ENCODE data around the gene FHOD3. TPM values are rescaled to one million over a fixed set of nuclear protein-coding genes. Genes with fewer than 3 reads are reported as not detected.

The FHOD3 gene
- total RNA-seq, 1 donor from 2014 or later = 350 TPM

- intact Hi-C loops (cut with DNase I) = no loop called here
- DNase-seq (ENCODE audit: missing footprints) (no peak), ATAC-seq (no peak)
Measured at GRCh38 chr18:36288689-36289088, 8.8 kb upstream of the FHOD3 start.

DNA sequence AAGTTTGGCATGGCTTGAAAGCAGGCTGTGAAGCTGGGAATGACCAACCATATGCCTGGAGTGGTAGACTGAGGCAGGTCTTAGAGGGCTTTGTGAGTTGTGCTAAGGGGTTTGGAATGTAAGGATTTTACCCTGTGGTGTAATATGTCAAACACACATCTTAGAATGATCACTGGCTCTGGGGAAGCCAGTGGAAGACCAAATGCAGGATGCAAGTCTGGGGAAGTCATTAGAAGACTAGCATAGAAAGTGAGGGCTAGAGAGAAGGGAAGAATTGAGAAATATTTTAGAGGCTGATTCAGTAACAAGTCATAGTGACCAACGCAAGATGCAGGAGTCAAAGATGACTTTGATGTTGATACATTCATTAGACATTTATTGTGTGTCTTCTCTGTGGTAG is 3.5 kb upstream of the FHOD3 start:
- no peak for ATAC-seq
- intact Hi-C loops (cut with DNase I) = no loop called here
- DNase-seq (ENCODE audit: missing footprints) = no peak

DNA sequence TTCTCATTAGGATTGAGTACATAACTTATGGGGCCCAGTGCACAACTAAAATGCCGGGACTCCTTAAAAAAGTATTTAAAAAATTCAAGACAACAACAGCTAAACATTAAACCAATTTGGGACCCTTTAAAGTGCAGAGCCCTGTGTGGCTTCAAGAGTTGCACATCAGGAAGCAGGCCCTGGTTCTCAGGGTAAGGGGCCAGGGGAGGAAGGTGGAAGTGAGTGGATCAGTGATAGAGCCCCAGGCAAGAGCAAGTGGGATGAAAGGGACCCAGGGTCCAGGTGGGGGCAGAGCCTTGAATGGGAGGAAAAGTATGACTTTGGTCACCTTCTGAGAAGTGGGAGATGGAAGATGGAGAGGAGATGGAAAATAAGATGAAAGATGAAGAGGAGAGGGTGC is 2.3 kb upstream of the FHOD3 start:
- intact Hi-C loops (cut with DNase I) = loop anchor here (5.0 kb wide), 3 partner anchors 72 to 332 kb away; no protein-coding TSS in a partner anchor
- DNase-seq (ENCODE audit: missing footprints) (no peak), ATAC-seq (no peak)

- DNase-seq (ENCODE audit: missing footprints) = no peak
- no peak for ATAC-seq
- intact Hi-C loops (cut with DNase I) = loop anchor here (5.0 kb wide), 3 partner anchors 71 to 331 kb away; no protein-coding TSS in a partner anchor
Measured at GRCh38 chr18:36295880-36296301, 1.6 kb upstream of the FHOD3 start.

DNA sequence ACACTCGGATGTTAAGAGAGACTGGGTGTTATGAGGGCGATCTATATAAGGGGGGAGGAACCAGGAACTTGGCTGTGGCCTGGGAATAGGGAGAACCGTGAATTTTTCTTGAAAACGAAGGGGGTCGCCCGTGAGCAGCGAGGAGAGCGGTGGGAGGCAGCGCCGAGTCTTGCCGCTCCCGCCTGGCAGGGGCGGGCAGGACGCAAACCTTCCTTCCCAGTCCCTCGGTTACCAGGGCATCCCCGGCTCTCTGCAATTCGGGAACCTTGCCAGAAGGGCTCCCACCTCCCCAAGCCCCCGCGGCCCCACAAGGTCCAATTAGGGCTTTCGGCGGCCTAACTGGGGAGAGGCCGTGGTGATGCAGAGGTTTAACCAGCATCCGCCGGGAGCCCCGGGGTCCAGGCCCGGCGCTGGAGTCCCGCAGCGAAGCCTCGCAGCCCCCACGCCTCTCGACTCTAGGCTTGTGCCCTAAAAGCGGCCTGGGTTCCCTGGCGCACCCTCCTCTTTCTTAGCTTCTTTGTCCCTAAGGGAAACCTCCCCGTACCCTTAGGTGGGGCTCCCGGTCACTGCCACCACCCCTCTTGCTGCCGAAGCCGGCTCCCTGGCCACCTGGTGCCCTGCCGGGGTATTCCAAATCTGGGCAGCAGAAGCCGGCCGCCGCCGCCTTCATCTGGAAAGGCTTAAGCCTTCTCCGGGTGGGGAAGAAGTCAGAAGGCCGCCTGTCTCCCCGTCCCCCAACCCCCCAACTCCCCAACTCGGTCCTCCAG is 680 bp upstream of the FHOD3 start:
- intact Hi-C loops (cut with DNase I) = loop anchor here (5.0 kb wide), 3 partner anchors 70 to 330 kb away; no protein-coding TSS in a partner anchor
- ATAC-seq (peak; percentile 67), DNase-seq (ENCODE audit: missing footprints) (peak; percentile 77)

- DNase-seq (ENCODE audit: missing footprints) = no peak
Measured at GRCh38 chr18:36298126-36298741, 721 bp downstream of the FHOD3 start.

GRCh38 chr18:36299015-36299414 is 1.5 kb downstream of the FHOD3 start:
- intact Hi-C loops (cut with DNase I) = loop anchor here (5.0 kb wide), 3 partner anchors 68 to 328 kb away; no protein-coding TSS in a partner anchor
- DNase-seq (ENCODE audit: missing footprints) (no peak), ATAC-seq (no peak)

More at GRCh38 chr18:36298126-36298741, 721 bp downstream of the FHOD3 start:
- ATAC-seq = peak; percentile 30
- intact Hi-C loops (cut with DNase I) = loop anchor here (5.0 kb wide), 3 partner anchors 69 to 329 kb away; no protein-coding TSS in a partner anchor

GRCh38 chr18:36300211-36300610 is 2.7 kb downstream of the FHOD3 start:
- ATAC-seq (no peak), DNase-seq (ENCODE audit: missing footprints) (no peak)
- intact Hi-C loops (cut with DNase I) = loop anchor here (5.0 kb wide), 1 partner anchor 37 kb away; no protein-coding TSS in a partner anchor

GRCh38 chr18:36301884-36302283 is 4.4 kb downstream of the FHOD3 start:
- intact Hi-C loops (cut with DNase I) = loop anchor here (2.0 to 5.0 kb wide), 2 partner anchors 35 to 167 kb away; no protein-coding TSS in a partner anchor
- DNase-seq (ENCODE audit: missing footprints) = no peak
- no peak for ATAC-seq

GRCh38 chr18:36302676-36303075 is 5.2 kb downstream of the FHOD3 start:
- intact Hi-C loops (cut with DNase I) = loop anchor here (2.0 to 5.0 kb wide), 2 partner anchors 35 to 166 kb away; no protein-coding TSS in a partner anchor
- DNase-seq (ENCODE audit: missing footprints) (no peak), ATAC-seq (no peak)

GRCh38 chr18:36303211-36303844 is 5.8 kb downstream of the FHOD3 start:
- intact Hi-C loops (cut with DNase I) = loop anchor here (2.0 to 5.0 kb wide), 2 partner anchors 34 to 165 kb away; no protein-coding TSS in a partner anchor
- no peak for DNase-seq (ENCODE audit: missing footprints)

DNA sequence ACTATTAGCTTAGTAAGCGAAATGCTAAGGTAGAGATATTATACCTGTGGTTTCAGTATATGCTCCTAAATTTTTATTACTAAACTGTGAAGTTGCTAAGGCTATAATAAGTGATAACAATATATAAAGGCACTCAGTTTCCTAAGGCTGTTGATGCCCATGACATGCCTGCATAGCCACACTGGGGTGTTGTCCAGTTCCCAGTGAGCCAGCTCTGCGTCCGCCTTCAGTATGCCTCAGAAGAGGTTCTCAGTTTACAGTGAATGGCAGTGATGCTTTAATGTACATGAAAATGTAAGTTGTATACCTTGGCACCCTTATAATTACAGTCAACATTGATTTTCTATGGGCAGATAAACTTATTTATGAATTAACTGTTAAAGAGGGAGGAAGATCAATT is 7.2 kb downstream of the FHOD3 start:
- ATAC-seq = no peak
- no peak for DNase-seq (ENCODE audit: missing footprints)
- intact Hi-C loops (cut with DNase I) = loop anchor here (5.0 kb wide), 1 partner anchor 33 kb away; no protein-coding TSS in a partner anchor

More at GRCh38 chr18:36303211-36303844, 5.8 kb downstream of the FHOD3 start:
- ATAC-seq = no peak

DNA sequence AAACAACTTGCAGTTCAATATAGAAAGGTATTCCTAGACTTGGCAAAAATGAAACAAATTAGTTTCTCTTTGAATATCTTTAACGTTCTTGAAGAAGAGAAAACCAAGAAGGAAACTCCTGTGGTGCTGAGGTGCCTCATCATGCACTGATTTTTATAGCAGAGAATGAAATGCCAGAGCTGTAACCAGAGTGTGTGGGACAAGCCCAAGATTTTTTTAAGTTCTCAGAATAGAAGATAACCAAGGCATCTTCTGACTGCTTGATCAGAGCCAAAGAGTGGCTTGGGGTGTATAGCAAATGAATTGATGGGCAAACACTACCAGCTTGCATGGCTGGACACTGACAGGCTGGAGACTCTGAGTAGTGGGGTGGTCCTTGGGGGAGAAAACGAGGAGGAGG is 7.9 kb downstream of the FHOD3 start:
- DNase-seq (ENCODE audit: missing footprints) (no peak), ATAC-seq (no peak)
- intact Hi-C loops (cut with DNase I) = no loop called here

- intact Hi-C loops (cut with DNase I) = no loop called here
- DNase-seq (ENCODE audit: missing footprints) = no peak
- ATAC-seq = no peak
Measured at GRCh38 chr18:36307513-36307912, 10.0 kb downstream of the FHOD3 start.

GRCh38 chr18:36308711-36309435 is 11.4 kb downstream of the FHOD3 start:
- no peak for DNase-seq (ENCODE audit: missing footprints)
- no peak for ATAC-seq
- intact Hi-C loops (cut with DNase I) = no loop called here

DNA sequence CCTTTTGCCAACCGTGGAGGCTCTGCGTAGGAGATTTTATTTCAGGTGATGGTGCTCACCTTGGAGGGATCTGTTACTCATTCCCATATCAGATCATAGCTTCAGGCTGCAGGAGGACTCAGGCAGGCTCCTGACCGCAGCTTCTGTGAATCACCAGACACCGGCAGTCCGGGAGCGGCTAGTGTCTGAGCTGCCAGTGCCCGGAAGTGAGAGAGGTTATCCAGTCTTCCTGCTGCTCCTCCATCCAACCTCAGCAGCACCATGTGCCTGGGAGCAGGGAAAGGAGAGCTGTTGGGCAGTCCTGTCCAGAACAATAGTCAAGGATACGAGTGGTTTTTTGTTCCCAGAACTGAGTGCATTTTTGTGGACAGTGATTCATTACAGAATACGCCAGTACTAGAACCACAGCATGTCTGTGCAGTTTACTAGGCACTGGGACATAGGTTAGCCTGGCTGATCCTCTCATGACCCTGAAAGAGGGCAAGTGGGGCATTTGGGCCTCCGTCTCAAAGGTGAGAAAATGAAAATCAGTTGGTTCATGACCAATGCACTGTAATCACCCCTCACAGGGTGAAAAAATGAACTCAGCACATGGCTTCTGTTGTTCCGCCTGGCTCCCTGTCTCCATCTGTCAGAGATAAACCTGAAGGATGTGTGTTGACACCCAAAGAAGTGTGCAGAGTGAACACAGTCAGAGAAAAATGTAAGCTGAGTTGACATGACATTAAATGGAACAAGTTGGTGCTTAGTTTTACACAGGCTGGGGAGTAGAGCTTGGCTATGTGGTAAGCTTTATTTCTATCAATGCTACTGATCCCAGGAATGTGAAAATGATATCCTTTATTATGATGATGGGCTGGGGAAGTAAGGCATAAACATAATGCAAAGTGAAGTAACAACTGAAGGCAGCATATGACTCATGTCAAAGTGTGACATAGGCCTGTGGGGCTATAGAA is 12.2 kb downstream of the FHOD3 start:
- ATAC-seq (no peak), DNase-seq (ENCODE audit: missing footprints) (no peak)
- intact Hi-C loops (cut with DNase I) = no loop called here

GRCh38 chr18:36311026-36311570 is 13.6 kb downstream of the FHOD3 start:
- intact Hi-C loops (cut with DNase I) = no loop called here
- DNase-seq (ENCODE audit: missing footprints) (no peak), ATAC-seq (no peak)
